ENCODE results near the gene TRIM66.

The TRIM66 gene

GRCh38 chr11:8652140-8652539 lies 30.3 kb downstream of the TRIM66 start:
- Histone ChIP-seq H3K27me3 (ENCODE audit: insufficient read depth, insufficient read length) (no peaks in the 10 kb centered on the region), H3K36me3 (ENCODE audit: insufficient read depth, insufficient read length, low read length) (peaks cover 9% of the 10 kb centered on the region), H3K9me3 (ENCODE audit: insufficient read depth, low read length) (no peaks in the 10 kb centered on the region), H3K4me3 (ENCODE audit: insufficient read length, low read depth) (no peak overlapping the region), H3K4me1 (ENCODE audit: insufficient read depth, insufficient read length) (peaks cover 3% of the 10 kb centered on the region), H3K9ac (ENCODE audit: insufficient read length, low read depth) (no peak overlapping the region)
- DNase-seq (ENCODE audit: low read depth, low spot score) = no peak
- TF ChIP-seq ZNF274 (IDR thresholded peaks at IDR 0.05; ENCODE audit: low read depth, low read length) = no peak

GRCh38 chr11:8650401-8650990 lies 32.0 kb downstream of the TRIM66 start:
- no peaks in the 10 kb centered on the region for H3K9me3 ChIP-seq (ENCODE audit: insufficient read depth, low read length)
- H3K4me1 ChIP-seq (ENCODE audit: insufficient read depth, insufficient read length) = peaks cover 3% of the 10 kb centered on the region
- no peak overlapping the region for H3K9ac ChIP-seq (ENCODE audit: insufficient read length, low read depth)
- H3K27me3 ChIP-seq (ENCODE audit: insufficient read depth, insufficient read length) = no peaks in the 10 kb centered on the region
- no peak overlapping the region for H3K4me3 ChIP-seq (ENCODE audit: insufficient read length, low read depth)
- no peak for DNase-seq (ENCODE audit: low read depth, low spot score)
- peaks cover 17% of the 10 kb centered on the region for H3K36me3 ChIP-seq (ENCODE audit: insufficient read depth, insufficient read length, low read length)
- no peak for TF ChIP-seq SUZ12 (IDR thresholded peaks at IDR 0.05; ENCODE audit: extremely low read depth, insufficient read depth, insufficient read length)
- no peak for TF ChIP-seq ZNF274 (IDR thresholded peaks at IDR 0.05; ENCODE audit: low read depth, low read length)
- TF ChIP-seq YY1 (IDR thresholded peaks at IDR 0.05; ENCODE audit: insufficient read depth, insufficient read length) = no peak

- DNase-seq (ENCODE audit: low read depth, low spot score) = no peak
These were observed 33.1 kb downstream of the TRIM66 start for GRCh38 chr11:8649361-8649760.

GRCh38 chr11:8646873-8647272 lies 35.6 kb downstream of the TRIM66 start:
- H3K4me3 ChIP-seq (ENCODE audit: insufficient read length, low read depth) = no peak overlapping the region
- H3K36me3 ChIP-seq (ENCODE audit: insufficient read depth, insufficient read length, low read length) = peaks cover 21% of the 10 kb centered on the region
- DNase-seq (ENCODE audit: low read depth, low spot score) = no peak

More at GRCh38 chr11:8649361-8649760, 33.1 kb downstream of the TRIM66 start:
- H3K27me3 ChIP-seq (ENCODE audit: insufficient read depth, insufficient read length) = no peaks in the 10 kb centered on the region
- TF ChIP-seq SUZ12 (IDR thresholded peaks at IDR 0.05; ENCODE audit: extremely low read depth, insufficient read depth, insufficient read length) = no peak
- no peak for TF ChIP-seq ZNF274 (IDR thresholded peaks at IDR 0.05; ENCODE audit: low read depth, low read length)
- no peak for TF ChIP-seq YY1 (IDR thresholded peaks at IDR 0.05; ENCODE audit: insufficient read depth, insufficient read length)
- no peak overlapping the region for H3K9ac ChIP-seq (ENCODE audit: insufficient read length, low read depth)
- H3K36me3 ChIP-seq (ENCODE audit: insufficient read depth, insufficient read length, low read length) = peaks cover 21% of the 10 kb centered on the region
- H3K9me3 ChIP-seq (ENCODE audit: insufficient read depth, low read length) = no peaks in the 10 kb centered on the region
- H3K4me1 ChIP-seq (ENCODE audit: insufficient read depth, insufficient read length) = peaks cover 3% of the 10 kb centered on the region
- H3K4me3 ChIP-seq (ENCODE audit: insufficient read length, low read depth) = no peak overlapping the region

GRCh38 chr11:8642196-8642841 lies 40.1 kb downstream of the TRIM66 start:
- Histone ChIP-seq H3K4me3 (ENCODE audit: insufficient read length, low read depth) (no peak overlapping the region), H3K9ac (ENCODE audit: insufficient read length, low read depth) (no peak overlapping the region), H3K9me3 (ENCODE audit: insufficient read depth, low read length) (no peaks in the 10 kb centered on the region; the same call in 1 of the 2 replicates), H3K27me3 (ENCODE audit: insufficient read depth, insufficient read length) (no peaks in the 10 kb centered on the region), H3K36me3 (ENCODE audit: insufficient read depth, insufficient read length, low read length) (peaks cover 18% of the 10 kb centered on the region), H3K4me1 (ENCODE audit: insufficient read depth, insufficient read length) (peaks cover 8% of the 10 kb centered on the region)
- DNase-seq (ENCODE audit: low read depth, low spot score) = no peak
- no peak for TF ChIP-seq YY1 (IDR thresholded peaks at IDR 0.05; ENCODE audit: insufficient read depth, insufficient read length)
- no peak for TF ChIP-seq SUZ12 (IDR thresholded peaks at IDR 0.05; ENCODE audit: extremely low read depth, insufficient read depth, insufficient read length)
- no peak for TF ChIP-seq ZNF274 (IDR thresholded peaks at IDR 0.05; ENCODE audit: low read depth, low read length)

More at GRCh38 chr11:8646873-8647272, 35.6 kb downstream of the TRIM66 start:
- Histone ChIP-seq H3K27me3 (ENCODE audit: insufficient read depth, insufficient read length) (no peaks in the 10 kb centered on the region), H3K9ac (ENCODE audit: insufficient read length, low read depth) (no peak overlapping the region), H3K4me1 (ENCODE audit: insufficient read depth, insufficient read length) (peaks cover 3% of the 10 kb centered on the region), H3K9me3 (ENCODE audit: insufficient read depth, low read length) (no peaks in the 10 kb centered on the region)
- no peak for TF ChIP-seq ZNF274 (IDR thresholded peaks at IDR 0.05; ENCODE audit: low read depth, low read length)
- TF ChIP-seq YY1 (IDR thresholded peaks at IDR 0.05; ENCODE audit: insufficient read depth, insufficient read length) = no peak
- TF ChIP-seq SUZ12 (IDR thresholded peaks at IDR 0.05; ENCODE audit: extremely low read depth, insufficient read depth, insufficient read length) = no peak

GRCh38 chr11:8641332-8641731 lies 41.1 kb downstream of the TRIM66 start:
- TF ChIP-seq SUZ12 (IDR thresholded peaks at IDR 0.05; ENCODE audit: extremely low read depth, insufficient read depth, insufficient read length) = no peak
- TF ChIP-seq ZNF274 (IDR thresholded peaks at IDR 0.05; ENCODE audit: low read depth, low read length) = no peak
- no peak for TF ChIP-seq YY1 (IDR thresholded peaks at IDR 0.05; ENCODE audit: insufficient read depth, insufficient read length)
- no peak for DNase-seq (ENCODE audit: low read depth, low spot score)
- peaks cover 17% of the 10 kb centered on the region for H3K36me3 ChIP-seq (ENCODE audit: insufficient read depth, insufficient read length, low read length)
- no peak overlapping the region for H3K4me3 ChIP-seq (ENCODE audit: insufficient read length, low read depth)
- H3K9me3 ChIP-seq (ENCODE audit: insufficient read depth, low read length) = no peaks in the 10 kb centered on the region; the same call in 1 of the 2 replicates
- no peaks in the 10 kb centered on the region for H3K27me3 ChIP-seq (ENCODE audit: insufficient read depth, insufficient read length)
- H3K9ac ChIP-seq (ENCODE audit: insufficient read length, low read depth) = no peak overlapping the region
- peaks cover 8% of the 10 kb centered on the region for H3K4me1 ChIP-seq (ENCODE audit: insufficient read depth, insufficient read length)

- Histone ChIP-seq H3K4me1 (ENCODE audit: insufficient read depth, insufficient read length) (peaks cover 8% of the 10 kb centered on the region), H3K36me3 (ENCODE audit: insufficient read depth, insufficient read length, low read length) (peaks cover 8% of the 10 kb centered on the region), H3K27me3 (ENCODE audit: insufficient read depth, insufficient read length) (no peaks in the 10 kb centered on the region), H3K9ac (ENCODE audit: insufficient read length, low read depth) (no peak overlapping the region), H3K9me3 (ENCODE audit: insufficient read depth, low read length) (no peaks in the 10 kb centered on the region; the same call in 1 of the 2 replicates), H3K4me3 (ENCODE audit: insufficient read length, low read depth) (no peak overlapping the region)
- no peak for TF ChIP-seq ZNF274 (IDR thresholded peaks at IDR 0.05; ENCODE audit: low read depth, low read length)
- no peak for TF ChIP-seq SUZ12 (IDR thresholded peaks at IDR 0.05; ENCODE audit: extremely low read depth, insufficient read depth, insufficient read length)
- TF ChIP-seq YY1 (IDR thresholded peaks at IDR 0.05; ENCODE audit: insufficient read depth, insufficient read length) = no peak
- DNase-seq (ENCODE audit: low read depth, low spot score) = no peak
These were observed 42.1 kb downstream of the TRIM66 start for GRCh38 chr11:8640267-8640906.
